Bone marrow (tissue), 2 donors: ENCODE measurements around the gene TNMD.

Experiments
- DNase-seq, 2 donors: peaks; one replicate each; lab custom pipeline; 2025; lab: John Stamatoyannopoulos, UW

The TNMD gene

GRCh38 chrX:100643956-100644860 lies 59.5 kb downstream of the TNMD start, which contains the start of gene SRPX2:
Gene SRPX2, plus strand, starts transcription at chrX:100644199. Its CDS starts 2,124 bp downstream, at chrX:100646323.
- DNase-seq, result peak in 1 of 2 donors; percentile 10

GRCh38 chrX:100645106-100645505 lies 60.4 kb downstream of the TNMD start:
- no peak for DNase-seq

GRCh38 chrX:100647095-100647494 lies 62.4 kb downstream of the TNMD start:
- DNase-seq, result no peak

- DNase-seq, result no peak
These were observed 63.0 kb downstream of the TNMD start for GRCh38 chrX:100647739-100648138.

- no peak for DNase-seq
These were observed 64.0 kb downstream of the TNMD start for GRCh38 chrX:100648458-100649417.
